Activated CD4-positive, alpha-beta T cell treated with anti-CD3 and anti-CD28 coated beads, Interleukin-2, Interleukin-6, amounts not matched to agents 100 ng/mL and 50 ng/mL, durations not matched to agents 16 hours and 8 hours (primary cell): ENCODE data around the gene SULF2.
"Not testable (repeated sequence)": the region's sequence is repeated elsewhere in the genome, so short reads cannot be mapped to it uniquely, and the experiment has no call there.

Experiments
- DNase-seq: peaks from one replicate; pipeline ENCODE4 v3.0.0-alpha.2; 2020

Gene SULF2

DNA sequence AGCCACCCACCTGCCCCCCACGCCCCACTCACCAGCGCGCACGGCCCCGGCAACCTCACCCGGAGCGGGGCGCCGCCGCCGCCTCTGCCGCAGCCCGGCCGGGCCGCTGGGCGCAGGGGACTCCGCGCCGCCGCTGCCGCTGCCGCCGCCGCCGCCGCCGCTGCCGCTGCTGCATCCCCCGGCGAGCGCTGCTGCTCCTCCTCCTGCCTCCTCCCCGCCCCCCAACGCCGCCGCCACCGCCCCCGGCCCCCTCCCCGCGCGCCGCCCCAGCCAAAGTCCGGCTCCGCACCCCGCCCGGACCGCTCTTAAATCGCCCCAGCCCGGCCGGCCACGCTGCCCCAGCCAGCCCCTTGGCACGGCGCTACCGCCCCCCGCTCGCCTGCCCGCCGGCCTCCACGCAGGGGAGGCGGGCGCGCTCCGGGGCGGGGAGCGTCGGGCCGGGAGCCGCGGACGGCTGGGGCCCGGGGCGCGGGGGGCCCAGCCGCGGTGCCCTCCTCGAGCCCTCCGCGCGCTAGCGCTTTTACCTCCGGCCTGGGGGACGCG, at the start of gene SULF2:
SULF2 (minus strand) TSS at position 171 of the 543 bp plus-strand sequence. CDS start 28,118 bp downstream, outside the sequence.
- DNase-seq, result no peak

- not testable (repeated sequence) for DNase-seq
Observed at GRCh38 chr20:47831675-47832074, 46.4 kb upstream of the SULF2 start.

DNA sequence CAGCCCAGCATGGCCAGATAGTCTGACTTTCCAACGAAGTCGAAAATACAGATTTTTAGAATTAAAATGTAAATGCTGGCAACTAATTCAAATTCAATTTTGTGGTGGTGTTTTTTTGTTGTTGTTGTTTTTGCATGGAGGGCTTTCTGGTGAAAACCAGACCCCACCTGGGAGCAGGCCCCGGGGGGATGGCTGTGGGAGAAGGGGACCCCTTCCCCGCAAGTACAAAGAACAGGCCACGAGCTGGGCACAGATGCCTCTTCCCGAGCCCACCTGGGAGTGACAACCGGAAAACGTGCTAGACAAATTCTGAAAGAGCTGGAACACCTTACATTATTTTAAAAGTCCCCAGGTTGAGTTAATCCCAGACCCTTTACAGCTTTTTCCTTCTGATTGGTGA, 41.4 kb upstream of the SULF2 start:
- not testable (repeated sequence) for DNase-seq

GRCh38 chr20:47826006-47826405, 40.7 kb upstream of the SULF2 start:
- DNase-seq, result not testable (repeated sequence)

DNA sequence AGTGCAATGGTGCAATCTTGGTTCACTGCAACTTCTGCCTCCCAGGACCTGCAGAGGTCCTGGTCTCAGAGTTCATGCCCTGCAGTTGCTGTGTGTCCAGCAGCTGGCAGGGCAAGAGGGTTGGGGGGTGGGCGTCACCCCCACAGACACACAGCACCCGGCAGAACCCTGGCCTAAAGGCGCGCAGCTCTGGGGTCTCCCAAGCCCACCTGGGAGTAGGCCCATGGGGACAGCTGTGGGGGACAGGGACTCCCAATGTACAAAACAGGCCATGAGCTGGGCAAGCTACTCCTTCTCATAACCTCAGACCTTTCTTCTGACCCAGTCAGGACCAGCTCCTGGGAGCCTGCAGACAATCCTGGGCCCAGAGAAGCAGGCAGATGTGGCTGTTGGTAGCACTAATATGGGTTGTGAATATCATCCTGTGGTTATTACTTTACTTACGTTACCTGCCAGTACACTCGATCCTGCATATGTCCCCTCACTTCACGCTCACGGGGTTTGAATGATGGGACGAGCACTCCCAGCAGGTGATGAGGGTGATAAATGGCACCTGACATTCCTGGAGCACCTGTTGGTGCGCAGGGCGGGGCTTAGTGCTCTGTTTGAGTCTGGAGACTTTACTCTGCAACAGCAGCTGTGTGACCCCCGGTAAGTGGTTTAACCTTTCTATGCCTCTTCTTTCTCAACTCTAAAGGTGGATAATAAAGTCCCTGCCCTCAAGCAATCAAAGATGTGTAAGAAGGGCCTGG, 39.9 kb upstream of the SULF2 start:
- DNase-seq, result no peak

DNA sequence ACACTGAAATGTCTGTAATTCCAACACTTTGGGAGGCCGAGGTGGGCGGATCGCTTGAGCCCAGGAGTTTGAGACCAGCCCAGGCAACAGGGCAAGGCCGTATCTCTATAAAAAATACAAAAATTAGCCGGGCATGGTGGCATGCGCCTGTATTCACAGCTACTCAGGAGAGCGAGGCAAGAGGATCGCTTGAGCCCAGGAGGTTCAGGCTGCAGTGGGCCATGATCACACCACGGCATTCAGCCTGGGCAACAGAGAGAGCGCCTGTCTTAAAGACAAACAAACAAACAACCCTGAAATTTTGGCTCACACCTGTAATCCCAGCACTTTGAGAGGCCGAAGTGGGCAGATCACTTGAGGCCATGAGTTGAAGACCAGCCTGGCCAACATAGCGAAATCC, 38.7 kb upstream of the SULF2 start:
- DNase-seq, result not testable (repeated sequence)

- DNase-seq, result no peak
Observed at GRCh38 chr20:47821481-47822100, 36.3 kb upstream of the SULF2 start.

GRCh38 chr20:47818996-47819609, 33.8 kb upstream of the SULF2 start:
- DNase-seq, result no peak

- no peak for DNase-seq
Observed at GRCh38 chr20:47818466-47818865, 33.2 kb upstream of the SULF2 start.

DNA sequence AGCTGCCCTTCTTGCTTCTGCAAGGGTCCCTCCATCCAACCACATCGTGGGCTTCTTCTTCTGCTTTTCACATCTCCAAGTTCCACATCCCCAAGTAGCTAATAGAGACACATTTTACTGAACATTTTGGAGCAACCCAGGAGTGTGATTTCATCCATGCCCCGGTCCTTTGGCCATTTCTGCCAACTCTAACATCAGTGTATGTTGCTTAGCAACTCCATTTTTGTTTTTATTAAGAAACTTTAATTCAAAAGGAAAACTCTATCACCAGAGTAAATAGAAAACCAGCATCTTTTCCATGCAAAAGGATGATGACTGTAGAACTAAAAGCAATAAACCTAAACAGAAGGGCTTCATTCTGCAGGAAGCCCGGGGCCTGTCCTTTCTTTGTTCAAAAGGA, 32.7 kb upstream of the SULF2 start:
- no peak for DNase-seq

DNA sequence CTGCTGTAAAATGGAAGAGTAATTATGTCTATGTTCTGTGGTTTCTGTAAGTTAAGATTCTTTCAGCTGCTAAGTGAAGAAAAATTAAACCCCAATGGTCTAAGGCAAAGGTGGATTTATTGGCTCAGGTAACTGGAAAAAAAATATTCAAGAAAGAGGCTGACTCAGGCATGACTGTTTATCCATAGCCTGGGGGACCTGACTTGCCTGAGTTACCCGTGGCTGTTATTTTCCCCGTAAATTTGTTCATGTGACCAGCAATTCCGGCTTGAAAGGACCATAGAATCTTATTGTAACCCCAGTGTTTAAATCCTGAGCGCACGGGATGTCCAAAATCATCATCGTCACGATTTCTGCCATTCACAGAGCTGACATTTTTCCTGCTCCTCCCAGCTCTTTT, 32.3 kb upstream of the SULF2 start:
- DNase-seq, result no peak

- no peak for DNase-seq
Observed at GRCh38 chr20:47816487-47817451, 31.5 kb upstream of the SULF2 start.

DNA sequence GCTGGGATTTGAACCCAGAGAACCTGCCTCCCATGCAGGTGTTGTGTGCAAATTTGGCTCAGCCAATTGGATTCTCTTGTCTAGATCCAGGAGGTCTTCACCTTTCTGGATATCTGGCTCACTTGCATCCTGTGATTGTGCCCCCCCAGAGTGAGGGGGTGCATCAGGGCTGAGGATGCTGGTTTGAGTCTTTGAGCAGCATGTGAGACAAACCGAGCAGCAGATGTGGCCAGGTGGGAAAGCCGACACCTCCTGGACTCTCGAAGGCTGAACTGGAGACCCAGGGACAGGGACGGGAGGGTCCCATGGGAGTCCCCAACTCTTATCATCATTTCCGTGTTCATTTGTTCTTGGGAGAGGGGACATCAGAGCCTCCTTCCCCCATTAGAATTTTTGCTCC, 30.6 kb upstream of the SULF2 start:
- no peak for DNase-seq

DNA sequence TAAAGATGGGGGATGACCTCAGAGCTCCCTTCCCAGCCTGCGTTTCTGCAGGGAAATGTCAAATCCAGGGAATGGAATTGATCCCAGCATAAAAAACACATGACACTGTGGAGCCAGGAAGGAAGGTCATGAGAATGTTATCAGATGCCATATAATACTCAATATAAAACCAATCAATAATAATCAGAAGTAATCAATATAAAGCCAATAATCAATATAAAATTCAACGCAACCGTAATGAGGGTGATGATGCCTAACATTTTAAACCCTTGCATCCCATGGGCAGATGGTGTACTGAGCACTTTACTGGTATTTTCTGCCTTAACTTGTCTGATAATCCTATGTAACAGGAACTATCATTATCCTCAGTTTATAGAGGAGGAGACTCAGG, 30.1 kb upstream of the SULF2 start:
- no peak for DNase-seq

DNA sequence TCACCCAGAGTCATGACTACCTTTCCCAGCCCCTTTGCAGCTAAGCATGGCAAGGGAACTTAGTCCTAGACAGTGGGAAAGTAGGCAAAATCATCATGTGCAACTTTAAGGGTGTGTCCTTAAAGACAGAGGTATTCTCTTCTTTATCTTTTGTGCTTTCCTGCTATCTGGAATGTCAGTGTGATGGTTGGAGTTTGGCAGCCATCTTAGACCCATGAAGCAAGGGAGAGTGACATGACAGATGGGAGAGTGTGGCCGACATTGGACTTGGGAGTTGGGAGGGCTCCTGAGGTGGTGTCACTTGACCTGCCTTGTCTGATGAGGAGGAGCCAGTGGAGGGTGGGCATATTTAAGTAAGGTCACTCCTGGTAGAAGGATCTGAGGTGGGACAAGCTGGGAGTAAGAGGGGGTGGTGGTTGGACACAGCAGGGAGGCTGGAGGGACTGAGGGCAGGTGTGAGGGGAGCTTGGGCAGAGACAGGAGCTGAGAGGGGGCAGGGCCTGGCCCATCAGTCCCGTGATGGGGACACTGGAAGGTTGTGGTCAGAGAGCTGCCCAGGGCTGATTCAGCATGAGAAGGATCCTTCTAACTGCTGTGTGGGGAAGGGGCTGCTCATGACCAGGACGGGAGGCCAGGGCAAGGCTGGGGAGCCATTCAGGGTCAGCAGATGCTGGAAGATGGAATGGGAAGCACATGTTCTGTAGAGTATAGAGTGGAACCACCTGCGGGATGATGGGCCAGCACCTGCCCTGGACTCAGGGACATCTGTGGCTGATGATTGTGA, 29.5 kb upstream of the SULF2 start:
- DNase-seq, result no peak

GRCh38 chr20:47810721-47811347, 25.6 kb upstream of the SULF2 start:
- DNase-seq, result no peak

- DNase-seq, result no peak
Observed at GRCh38 chr20:47810116-47810677, 24.9 kb upstream of the SULF2 start.

- no peak for DNase-seq
Observed at GRCh38 chr20:47809161-47809960, 24.1 kb upstream of the SULF2 start.

GRCh38 chr20:47805951-47806350, 20.7 kb upstream of the SULF2 start:
- no peak for DNase-seq

DNA sequence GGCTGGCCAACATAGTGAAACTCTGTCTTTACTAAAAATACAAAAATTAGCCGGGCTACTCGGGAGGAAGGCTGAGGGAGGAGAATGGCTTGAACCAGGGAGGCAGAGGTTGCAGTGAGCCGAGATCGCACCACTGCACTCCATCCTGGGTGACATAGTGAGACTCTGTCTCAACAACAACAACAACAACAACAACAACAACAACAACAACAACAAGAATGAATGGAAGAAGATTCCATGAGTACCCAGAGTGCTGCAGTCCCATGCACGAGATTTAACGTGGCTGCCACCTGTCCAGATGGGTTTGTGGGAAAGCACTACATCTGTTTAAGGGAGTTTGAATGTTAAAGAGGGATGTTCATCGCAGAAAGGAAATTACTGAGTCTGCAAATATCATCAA, 19.7 kb upstream of the SULF2 start:
- DNase-seq, result not testable (repeated sequence)
